ENCODE data around the gene MYO1H.

The MYO1H gene

DNA sequence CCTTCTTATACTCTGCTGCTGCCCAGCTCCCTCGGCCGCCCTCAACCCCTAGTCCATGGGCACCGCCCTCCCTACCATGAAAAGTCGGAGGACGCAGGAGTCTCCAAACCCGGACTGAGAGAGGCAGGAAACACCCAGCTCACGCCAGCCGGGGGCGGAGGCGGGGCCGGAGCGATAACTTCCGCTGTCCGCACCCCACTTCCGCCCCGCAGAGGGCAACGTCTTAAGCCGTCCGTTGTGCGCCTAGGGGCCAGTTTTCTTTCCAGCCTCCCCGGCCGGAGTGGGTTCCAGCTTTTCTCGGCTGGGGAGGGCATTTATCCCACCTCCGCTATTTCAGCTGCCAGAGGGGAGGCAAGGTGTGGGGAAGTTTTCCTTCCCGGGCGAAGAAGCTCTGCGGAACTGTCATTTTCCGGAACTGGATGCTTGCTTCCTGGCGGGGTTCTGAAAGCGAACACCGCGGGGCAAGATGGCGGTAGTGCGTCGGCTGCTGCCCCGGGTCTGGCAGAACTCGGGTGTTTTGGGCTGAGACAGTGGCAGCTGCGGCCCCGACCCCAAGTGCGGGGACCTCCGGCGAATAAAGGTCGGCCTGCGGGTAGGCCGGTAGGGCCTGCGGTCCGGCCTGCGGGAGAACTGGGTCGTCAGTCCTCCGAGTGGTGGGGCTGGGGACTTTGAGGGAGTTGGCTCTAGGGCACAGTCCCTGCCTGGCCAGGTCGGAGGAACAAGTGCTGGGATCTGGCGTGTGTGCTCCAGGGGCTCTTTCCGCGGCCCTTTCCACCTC is 129.7 kb downstream of the MYO1H start, which contains the start of the genes KCTD10 and UBE3B:
Gene KCTD10, minus strand, starts transcription at position 116 of the 778 bp plus-strand sequence. Its CDS starts 38 bp downstream, at position 78.
Gene UBE3B, plus strand, starts transcription at position 450 of the 778 bp plus-strand sequence. CDS start 5,918 bp downstream, outside the sequence.
- peak within 1 kb of the TSS; percentile 96 for H3K4me3 ChIP-seq (ENCODE audit: low read length)
- H3K36me3 ChIP-seq (ENCODE audit: control insufficient read depth, low read depth, low read length) = peaks cover 3% of the 10 kb centered on the region
- H3K27ac ChIP-seq (ENCODE audit: low read length) = peak within 1 kb of the TSS; percentile 99
- H3K27me3 ChIP-seq (ENCODE audit: control insufficient read depth, insufficient read depth, low read length) = no peaks in the 10 kb centered on the region
- H3K9me3 ChIP-seq (ENCODE audit: control insufficient read depth, low read depth, low read length) = no peaks in the 10 kb centered on the region
- peak within 1 kb of the TSS; percentile 89 for H3K9ac ChIP-seq (ENCODE audit: low read length)
- H3K4me1 ChIP-seq (ENCODE audit: control insufficient read depth, low read depth, low read length) = peaks cover 7% of the 10 kb centered on the region

DNA sequence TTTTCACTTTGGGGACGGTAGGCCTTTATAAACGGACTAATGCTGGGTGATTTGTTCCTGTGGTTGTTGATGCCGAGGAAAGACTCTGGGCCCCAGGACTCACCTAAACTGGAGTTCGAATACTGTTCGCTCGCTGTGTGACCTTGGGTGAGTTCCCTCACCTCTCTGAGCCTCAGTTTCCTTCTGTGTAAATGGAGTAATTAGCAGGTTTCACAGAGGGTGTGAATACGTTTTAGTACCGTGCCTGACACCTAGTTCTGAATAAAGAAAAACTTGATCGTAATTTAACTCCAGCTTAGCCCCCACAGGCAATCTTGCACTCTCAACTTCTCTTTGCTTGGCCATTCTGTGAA is 130.2 kb downstream of the MYO1H start:
- Histone ChIP-seq H3K4me3 (ENCODE audit: low read length) (peak overlapping the region; percentile 96), H3K4me1 (ENCODE audit: control insufficient read depth, low read depth, low read length) (peaks cover 7% of the 10 kb centered on the region), H3K9me3 (ENCODE audit: control insufficient read depth, low read depth, low read length) (no peaks in the 10 kb centered on the region), H3K9ac (ENCODE audit: low read length) (peak overlapping the region; percentile 89), H3K27me3 (ENCODE audit: control insufficient read depth, insufficient read depth, low read length) (no peaks in the 10 kb centered on the region), H3K36me3 (ENCODE audit: control insufficient read depth, low read depth, low read length) (peaks cover 3% of the 10 kb centered on the region), H3K27ac (ENCODE audit: low read length) (peak overlapping the region; percentile 99)

DNA sequence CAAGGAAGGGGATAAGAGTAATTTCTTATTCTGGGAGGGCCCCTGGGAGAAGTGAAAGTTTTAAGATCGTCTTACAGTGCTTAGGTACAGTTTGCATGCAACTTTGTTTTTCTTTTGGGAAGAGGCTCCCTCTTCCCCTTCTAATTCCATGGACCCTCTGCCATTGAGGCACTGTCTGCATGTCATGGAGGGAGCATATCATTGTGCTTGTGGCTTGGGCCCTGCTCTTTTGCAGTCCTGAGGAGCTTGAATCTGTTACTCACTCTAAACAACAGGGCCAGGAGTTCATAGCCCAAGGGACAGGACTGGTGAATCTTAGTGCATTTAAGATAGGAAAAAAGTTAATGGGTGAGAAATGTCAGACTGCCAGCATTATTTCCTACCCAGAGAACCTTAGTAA is 132.1 kb downstream of the MYO1H start:
- H3K4me3 ChIP-seq (ENCODE audit: low read length) = no peak overlapping the region
- no peak overlapping the region for H3K9ac ChIP-seq (ENCODE audit: low read length)
- no peaks in the 10 kb centered on the region for H3K27me3 ChIP-seq (ENCODE audit: control insufficient read depth, insufficient read depth, low read length)
- no peaks in the 10 kb centered on the region for H3K9me3 ChIP-seq (ENCODE audit: control insufficient read depth, low read depth, low read length)
- H3K36me3 ChIP-seq (ENCODE audit: control insufficient read depth, low read depth, low read length) = peaks cover 9% of the 10 kb centered on the region
- peaks cover 7% of the 10 kb centered on the region for H3K4me1 ChIP-seq (ENCODE audit: control insufficient read depth, low read depth, low read length)
- H3K27ac ChIP-seq (ENCODE audit: low read length) = no peak overlapping the region

DNA sequence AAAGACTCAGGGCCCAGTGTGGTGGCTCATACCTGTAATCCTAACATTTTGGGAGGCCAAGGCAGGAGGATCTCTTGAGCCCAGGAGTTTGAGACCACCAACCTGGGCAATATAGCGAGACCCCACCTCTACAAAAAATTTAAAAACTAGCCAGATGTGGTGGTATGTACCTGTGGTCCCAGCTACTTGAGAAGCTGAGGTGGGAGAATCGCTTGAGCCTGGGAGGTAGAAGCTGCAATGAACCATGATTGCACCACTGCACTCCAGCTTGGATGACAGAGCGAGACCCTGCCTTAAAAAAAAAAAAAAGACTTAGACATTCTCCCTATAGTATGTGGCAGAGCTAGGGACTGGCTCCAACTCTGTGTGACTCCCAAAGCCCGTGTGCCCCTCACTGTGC is 132.7 kb downstream of the MYO1H start:
- Histone ChIP-seq H3K36me3 (ENCODE audit: control insufficient read depth, low read depth, low read length) (peaks cover 13% of the 10 kb centered on the region), H3K9ac (ENCODE audit: low read length) (no peak overlapping the region), H3K27ac (ENCODE audit: low read length) (no peak overlapping the region), H3K27me3 (ENCODE audit: control insufficient read depth, insufficient read depth, low read length) (no peaks in the 10 kb centered on the region), H3K4me3 (ENCODE audit: low read length) (no peak overlapping the region), H3K4me1 (ENCODE audit: control insufficient read depth, low read depth, low read length) (peaks cover 7% of the 10 kb centered on the region), H3K9me3 (ENCODE audit: control insufficient read depth, low read depth, low read length) (no peaks in the 10 kb centered on the region)

DNA sequence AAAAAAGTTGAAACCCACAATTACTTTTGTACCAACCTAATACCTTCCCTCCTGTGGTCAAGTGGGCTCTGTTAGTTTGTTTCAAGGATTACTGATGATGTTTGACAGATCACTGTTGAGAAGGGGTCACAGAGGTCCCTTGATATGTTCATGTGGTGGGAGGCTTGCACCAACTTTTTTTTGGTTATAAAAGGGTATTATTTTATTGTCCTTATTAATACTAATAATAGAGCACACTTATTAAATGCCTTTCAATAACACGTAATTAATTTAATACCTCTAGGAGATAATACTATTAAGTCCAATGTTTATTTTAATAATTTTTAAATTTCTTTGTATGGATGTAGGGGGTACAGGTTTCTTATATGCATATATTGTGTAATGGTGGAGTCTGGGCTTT is 134.2 kb downstream of the MYO1H start:
- peaks cover 28% of the 10 kb centered on the region for H3K36me3 ChIP-seq (ENCODE audit: control insufficient read depth, low read depth, low read length)
- H3K9me3 ChIP-seq (ENCODE audit: control insufficient read depth, low read depth, low read length) = no peaks in the 10 kb centered on the region
- no peak overlapping the region for H3K9ac ChIP-seq (ENCODE audit: low read length)
- no peak overlapping the region for H3K27ac ChIP-seq (ENCODE audit: low read length)
- H3K4me3 ChIP-seq (ENCODE audit: low read length) = no peak overlapping the region
- H3K4me1 ChIP-seq (ENCODE audit: control insufficient read depth, low read depth, low read length) = no peaks in the 10 kb centered on the region
- no peaks in the 10 kb centered on the region for H3K27me3 ChIP-seq (ENCODE audit: control insufficient read depth, insufficient read depth, low read length)

DNA sequence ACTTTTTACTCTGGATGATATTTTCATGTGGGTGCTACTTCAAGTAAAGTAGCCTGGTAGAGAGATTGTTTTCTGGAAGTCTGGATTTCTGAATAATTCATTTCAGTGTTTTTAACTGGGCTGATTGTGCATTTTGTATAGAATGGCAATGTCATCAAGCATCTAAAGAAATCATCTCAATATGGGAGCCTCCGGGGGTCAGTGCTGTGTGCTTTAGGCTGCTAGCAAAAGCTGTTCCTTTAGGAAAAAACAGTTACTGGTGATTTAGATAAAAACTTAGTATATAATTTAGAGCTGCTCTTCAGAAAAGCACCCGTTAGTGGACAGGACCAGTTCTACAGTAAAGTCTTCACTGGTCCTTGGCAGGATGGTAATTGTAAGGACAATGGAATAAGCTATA is 134.8 kb downstream of the MYO1H start:
- H3K27me3 ChIP-seq (ENCODE audit: control insufficient read depth, insufficient read depth, low read length) = no peaks in the 10 kb centered on the region
- H3K4me1 ChIP-seq (ENCODE audit: control insufficient read depth, low read depth, low read length) = no peaks in the 10 kb centered on the region
- H3K27ac ChIP-seq (ENCODE audit: low read length) = no peak overlapping the region
- no peaks in the 10 kb centered on the region for H3K9me3 ChIP-seq (ENCODE audit: control insufficient read depth, low read depth, low read length)
- no peak overlapping the region for H3K9ac ChIP-seq (ENCODE audit: low read length)
- peaks cover 35% of the 10 kb centered on the region for H3K36me3 ChIP-seq (ENCODE audit: control insufficient read depth, low read depth, low read length)
- H3K4me3 ChIP-seq (ENCODE audit: low read length) = no peak overlapping the region

DNA sequence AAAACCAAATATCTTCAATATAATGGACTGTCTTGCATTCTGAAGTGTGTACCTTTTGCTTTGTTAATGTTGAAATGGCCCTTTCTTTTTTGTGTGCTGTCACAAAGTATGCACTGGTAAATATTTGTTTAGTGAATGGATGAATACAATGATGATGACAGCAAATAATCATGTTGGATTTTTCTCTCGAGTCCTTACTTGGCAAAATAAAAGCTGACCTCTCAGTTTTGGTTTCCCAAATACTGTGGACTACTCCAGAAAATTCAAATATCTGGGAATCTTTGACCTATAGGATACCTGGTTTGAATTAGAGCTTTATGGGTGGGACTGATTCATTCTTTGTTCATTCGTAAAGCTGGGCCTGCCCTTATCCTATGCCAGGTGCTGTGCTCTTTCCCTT is 135.2 kb downstream of the MYO1H start:
- Histone ChIP-seq H3K9ac (ENCODE audit: low read length) (no peak overlapping the region), H3K36me3 (ENCODE audit: control insufficient read depth, low read depth, low read length) (peaks cover 39% of the 10 kb centered on the region), H3K27ac (ENCODE audit: low read length) (no peak overlapping the region), H3K4me3 (ENCODE audit: low read length) (no peak overlapping the region), H3K4me1 (ENCODE audit: control insufficient read depth, low read depth, low read length) (no peaks in the 10 kb centered on the region), H3K27me3 (ENCODE audit: control insufficient read depth, insufficient read depth, low read length) (no peaks in the 10 kb centered on the region), H3K9me3 (ENCODE audit: control insufficient read depth, low read depth, low read length) (no peaks in the 10 kb centered on the region)

DNA sequence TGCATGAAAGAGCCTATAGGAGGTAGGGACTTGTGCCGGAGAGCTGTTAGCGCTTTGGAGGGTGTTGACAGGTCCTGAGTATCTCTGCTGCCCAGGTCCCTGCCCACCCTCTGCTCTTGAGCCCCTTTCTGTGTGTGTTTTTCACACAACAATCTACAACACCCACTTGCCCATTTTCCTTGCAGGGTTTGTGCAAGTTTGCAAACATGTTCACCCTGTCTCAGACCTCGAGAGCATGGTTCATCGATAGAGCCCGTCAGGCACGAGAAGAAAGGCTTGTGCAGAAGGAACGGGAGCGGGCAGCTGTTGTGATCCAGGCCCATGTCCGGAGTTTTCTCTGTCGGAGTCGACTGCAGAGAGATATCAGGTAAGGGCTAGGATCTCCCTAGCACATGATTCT is 135.6 kb downstream of the MYO1H start:
- H3K36me3 ChIP-seq (ENCODE audit: control insufficient read depth, low read depth, low read length) = peaks cover 43% of the 10 kb centered on the region
- no peaks in the 10 kb centered on the region for H3K9me3 ChIP-seq (ENCODE audit: control insufficient read depth, low read depth, low read length)
- H3K27ac ChIP-seq (ENCODE audit: low read length) = no peak overlapping the region
- H3K9ac ChIP-seq (ENCODE audit: low read length) = no peak overlapping the region
- no peaks in the 10 kb centered on the region for H3K4me1 ChIP-seq (ENCODE audit: control insufficient read depth, low read depth, low read length)
- H3K4me3 ChIP-seq (ENCODE audit: low read length) = no peak overlapping the region
- H3K27me3 ChIP-seq (ENCODE audit: control insufficient read depth, insufficient read depth, low read length) = no peaks in the 10 kb centered on the region

DNA sequence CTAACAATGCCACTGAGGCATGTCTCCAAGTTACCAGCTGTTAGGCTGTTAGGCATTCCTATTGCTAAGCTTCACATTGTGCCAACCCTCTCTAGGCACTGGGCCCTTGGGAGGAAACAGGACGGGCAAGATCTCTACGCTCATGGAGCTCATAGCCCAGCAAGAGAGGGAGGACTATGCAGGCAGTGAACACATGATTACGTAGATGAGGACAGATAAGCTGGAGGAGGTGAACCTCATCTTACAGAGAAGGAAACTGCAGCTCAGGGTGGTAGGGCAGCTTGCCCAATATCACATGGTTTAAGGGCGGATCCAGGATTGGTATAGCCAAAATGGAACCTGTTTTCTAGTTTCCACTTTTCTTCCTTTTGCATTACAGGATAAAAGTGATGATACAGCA is 137.5 kb downstream of the MYO1H start:
- no peak overlapping the region for H3K4me3 ChIP-seq (ENCODE audit: low read length)
- H3K9me3 ChIP-seq (ENCODE audit: control insufficient read depth, low read depth, low read length) = no peaks in the 10 kb centered on the region

DNA sequence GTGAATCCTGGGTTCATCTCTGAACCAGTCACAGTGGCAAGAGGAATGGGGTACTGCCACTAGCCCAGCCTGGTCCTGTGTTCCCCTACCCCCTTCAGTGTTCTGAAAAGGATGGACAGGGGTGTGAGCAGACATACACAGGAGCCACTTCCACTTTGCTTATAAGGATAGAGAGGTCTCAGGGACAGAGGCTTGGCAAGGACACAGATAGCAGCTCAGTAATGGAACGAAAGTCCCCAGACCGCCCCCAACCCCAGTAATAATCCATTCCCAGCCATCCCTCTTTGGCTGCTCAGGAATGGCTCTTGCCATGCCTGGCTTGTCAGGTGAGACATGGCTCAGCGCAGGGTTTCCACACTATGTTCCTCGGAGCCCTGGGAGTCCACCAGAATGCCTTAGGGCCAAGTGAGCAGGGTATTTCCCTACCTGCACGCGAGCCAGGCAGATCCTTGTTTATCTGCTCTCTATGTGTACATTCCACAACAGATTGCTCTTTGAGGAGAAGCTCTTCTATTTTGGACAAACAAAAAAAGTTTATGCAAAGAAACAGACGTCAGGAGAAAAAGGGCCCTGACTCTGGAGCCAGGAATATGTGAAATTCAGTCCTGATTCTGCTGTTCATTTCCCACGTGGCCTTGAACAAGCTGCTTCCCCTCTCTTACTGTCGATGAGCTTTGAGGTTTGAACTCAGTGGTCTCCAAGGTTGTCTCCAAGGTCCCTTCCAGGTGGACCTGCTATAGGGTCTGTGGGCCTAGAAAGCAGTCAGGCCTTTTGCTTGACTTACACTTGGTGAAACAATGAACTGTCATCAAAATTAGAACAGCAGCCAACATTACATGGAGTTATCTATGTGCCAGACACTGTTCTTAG is 139.7 kb downstream of the MYO1H start:
- Histone ChIP-seq H3K27me3 (ENCODE audit: control insufficient read depth, insufficient read depth, low read length) (no peaks in the 10 kb centered on the region), H3K36me3 (ENCODE audit: control insufficient read depth, low read depth, low read length) (peaks cover 66% of the 10 kb centered on the region), H3K4me3 (ENCODE audit: low read length) (no peak overlapping the region), H3K27ac (ENCODE audit: low read length) (no peak overlapping the region), H3K4me1 (ENCODE audit: control insufficient read depth, low read depth, low read length) (no peaks in the 10 kb centered on the region), H3K9ac (ENCODE audit: low read length) (no peak overlapping the region), H3K9me3 (ENCODE audit: control insufficient read depth, low read depth, low read length) (no peaks in the 10 kb centered on the region)

More for the DNA sequence above, 137.5 kb downstream of the MYO1H start:
- Histone ChIP-seq H3K9ac (ENCODE audit: low read length) (no peak overlapping the region), H3K4me1 (ENCODE audit: control insufficient read depth, low read depth, low read length) (no peaks in the 10 kb centered on the region), H3K27ac (ENCODE audit: low read length) (no peak overlapping the region), H3K27me3 (ENCODE audit: control insufficient read depth, insufficient read depth, low read length) (no peaks in the 10 kb centered on the region), H3K36me3 (ENCODE audit: control insufficient read depth, low read depth, low read length) (peaks cover 57% of the 10 kb centered on the region)

DNA sequence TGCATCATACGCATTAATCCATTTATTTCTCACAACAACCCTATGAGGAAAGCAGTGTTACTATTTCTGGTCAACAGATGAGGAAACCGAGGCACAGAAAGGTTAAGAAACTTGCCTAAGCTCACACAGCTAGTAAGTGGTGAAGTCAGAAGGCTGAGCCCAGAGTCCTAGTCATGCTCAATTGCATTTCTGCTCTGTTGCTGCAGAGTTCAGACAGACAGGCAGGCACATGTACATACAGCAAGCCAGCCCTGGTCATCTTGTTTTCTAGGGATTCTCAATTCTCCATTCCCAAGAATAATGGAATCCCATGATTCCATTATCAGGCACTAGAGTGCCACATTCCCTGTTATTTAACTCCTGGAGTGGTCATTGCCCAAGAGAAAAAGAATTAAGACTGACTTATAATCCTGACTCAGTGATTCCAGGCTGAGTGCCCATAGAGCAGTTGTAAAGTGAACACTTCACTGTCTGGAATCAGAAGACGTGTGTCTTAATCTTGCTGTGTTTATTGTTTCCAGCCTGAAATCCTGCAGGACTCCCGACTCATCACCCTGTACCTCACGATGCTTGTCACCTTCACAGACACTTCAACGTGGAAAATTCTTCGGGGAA is 140.5 kb downstream of the MYO1H start:
- Histone ChIP-seq H3K9me3 (ENCODE audit: control insufficient read depth, low read depth, low read length) (no peaks in the 10 kb centered on the region), H3K4me1 (ENCODE audit: control insufficient read depth, low read depth, low read length) (no peaks in the 10 kb centered on the region), H3K9ac (ENCODE audit: low read length) (no peak overlapping the region), H3K36me3 (ENCODE audit: control insufficient read depth, low read depth, low read length) (peaks cover 66% of the 10 kb centered on the region), H3K27me3 (ENCODE audit: control insufficient read depth, insufficient read depth, low read length) (no peaks in the 10 kb centered on the region), H3K27ac (ENCODE audit: low read length) (no peak overlapping the region), H3K4me3 (ENCODE audit: low read length) (no peak overlapping the region)

All from iPS-18a (cell line).